A549 (cell line): ENCODE measurements around the gene EXOC6. TPM values are rescaled to one million over a fixed set of nuclear protein-coding genes. Genes with fewer than 3 reads are reported as not detected.
"Not testable (repeated sequence)": the region's sequence is repeated elsewhere in the genome, so short reads cannot be mapped to it uniquely, and the experiment has no call there.

ENCODE experiments used
- ATAC-seq, 2 experiments: fragments of 200-7000 bp in 1 of 2; fragments of >200 bp in 1 of 2; cut with Nextera tagmentation in 1 of 2; cut with Tn5 transposase in 1 of 2; 3 replicates each; pipeline versions ENCODE4 v1.8.0 to v1.9.1; 2018 to 2020; ENCODE audit warnings: mild to moderate bottlenecking in 1 of 2, moderate library complexity in 1 of 2
- CTCF ChIA-PET: fragments of 300-600 bp; sonication (Branson Sonifier 250); formaldehyde crosslinking; extraction: SDS; loops from one replicate; lab custom pipeline; 2021; ENCODE audit warnings: antibody characterized with exemption, inconsistent platforms; lab: Yijun Ruan, JAX
- POLR2A ChIA-PET: fragments of 350-600 bp; formaldehyde crosslinking; extraction: SDS; loops from one replicate; lab custom pipeline; 2021; ENCODE audit warnings: antibody characterized with exemption, inconsistent platforms; lab: Yijun Ruan, JAX
- DNase-seq, 2 experiments: peaks; one replicate each; pipeline versions ENCODE4 v3.0.0 to v3.0.0-alpha.2; 2011 to 2016; ENCODE audit warnings: low read depth in 1 of 2, low spot score in 1 of 2
- FAIRE-seq: peaks from 2 replicates; lab custom pipeline; 2011; peaks lifted over from hg19 to GRCh38; lab: Jason Lieb, UNC
- H3K27ac ChIP-seq, 2 experiments: fragments of >200 bp; sonication (Bioruptor Twin); formaldehyde crosslinking; 3 replicates each; pipeline ENCODE4 v1.5.1; 2016 to 2017
- H3K4me1 ChIP-seq: fragments of >200 bp; sonication (Bioruptor Twin); formaldehyde crosslinking; 3 replicates; pipeline ENCODE4 v1.6.1; 2016
- H3K4me2 ChIP-seq: fragments of >200 bp; sonication (Bioruptor Twin); formaldehyde crosslinking; 3 replicates; pipeline ENCODE4 v1.6.1; 2016
- H3K4me3 ChIP-seq: fragments of >200 bp; sonication (Bioruptor Twin); formaldehyde crosslinking; 3 replicates; pipeline ENCODE4 v1.5.1; 2016
- H3K9me3 ChIP-seq: fragments of >200 bp; sonication (Bioruptor Twin); formaldehyde crosslinking; 3 replicates; pipeline ENCODE4 v1.6.1; 2016
- BCL3 ChIP-seq: fragments of >200 bp; sonication (Bioruptor Twin); formaldehyde crosslinking; IDR thresholded peaks from 3 replicates; pipeline ENCODE4 v1.6.1; 2016
- BHLHE40 ChIP-seq: IDR thresholded peaks from 2 replicates; pipeline ENCODE4 v1.6.1; 2012; ENCODE audit warnings: low read depth, low read length, inconsistent platforms
- CBX2 ChIP-seq: fragments of 200-600 bp; sonication (generic); IDR thresholded peaks from 2 replicates; pipeline ENCODE4 v1.6.1; 2016; ENCODE audit warnings: low read depth, mild to moderate bottlenecking, borderline replicate concordance
- CTCF ChIP-seq: fragments of >200 bp; sonication (Bioruptor Twin); formaldehyde crosslinking; IDR thresholded peaks from 3 replicates; pipeline ENCODE4 v1.5.1; 2016
- ESRRA ChIP-seq: fragments of 150-350 bp; IDR thresholded peaks from 2 replicates; pipeline ENCODE4 v1.6.1; 2014; ENCODE audit warnings: mild to moderate bottlenecking, low read length, borderline replicate concordance
- FOSB ChIP-seq: fragments of 250-450 bp; sonication (Bioruptor Pico); IDR thresholded peaks from 2 replicates; pipeline ENCODE4 v1.5.0; 2020; ENCODE audit warnings: mild to moderate bottlenecking, moderate library complexity
- HES2 ChIP-seq: fragments of >200 bp; sonication (Bioruptor Twin); formaldehyde crosslinking; IDR thresholded peaks from 2 replicates; pipeline ENCODE4 v1.6.1; 2016
- HEYL ChIP-seq: fragments of 250-450 bp; sonication (Bioruptor Pico); IDR thresholded peaks from 2 replicates; pipeline ENCODE4 v1.8.0; 2021; ENCODE audit warnings: mild to moderate bottlenecking, moderate library complexity
- HMGXB4 ChIP-seq: fragments of 250-450 bp; sonication (Bioruptor Pico); IDR thresholded peaks from 2 replicates; pipeline ENCODE4 v1.5.0; 2021; ENCODE audit warnings: mild to moderate bottlenecking, moderate library complexity, borderline replicate concordance
- HOXA7 ChIP-seq: fragments of 250-450 bp; sonication (Bioruptor Pico); IDR thresholded peaks from 2 replicates; pipeline ENCODE4 v1.5.0; 2020; ENCODE audit warnings: mild to moderate bottlenecking, moderate library complexity
- HOXB5 ChIP-seq: fragments of 250-450 bp; sonication (Bioruptor Pico); IDR thresholded peaks from 2 replicates; pipeline ENCODE4 v1.5.0; 2020; ENCODE audit warnings: mild to moderate bottlenecking, moderate library complexity
- KDM1A ChIP-seq: fragments of 200-600 bp; sonication (generic); IDR thresholded peaks from 2 replicates; pipeline ENCODE4 v1.6.1; 2016; ENCODE audit warnings: low read depth, mild to moderate bottlenecking
- NPAS2 ChIP-seq: fragments of 250-450 bp; sonication (Bioruptor Pico); IDR thresholded peaks from 2 replicates; pipeline ENCODE4 v1.8.0; 2022; ENCODE audit warnings: mild to moderate bottlenecking, moderate library complexity, borderline replicate concordance
- NR3C1 ChIP-seq: fragments of >200 bp; sonication (Bioruptor Twin); formaldehyde crosslinking; IDR thresholded peaks from 3 replicates; pipeline ENCODE4 v1.6.1; 2017
- PHF8 ChIP-seq: fragments of 200-600 bp; sonication (generic); IDR thresholded peaks from 2 replicates; pipeline ENCODE4 v1.6.1; 2016; ENCODE audit warnings: low read depth, mild to moderate bottlenecking, antibody characterized with exemption, moderate library complexity, borderline replicate concordance
- RAD21 ChIP-seq, 2 experiments: fragments of >200 bp in 1 of 2; sonication (Bioruptor Twin) in 1 of 2; formaldehyde crosslinking in 1 of 2; IDR thresholded peaks in 1 of 2; conservative IDR thresholded peaks in 1 of 2; 2 replicates in 1 of 2; 3 replicates in 1 of 2; pipeline ENCODE4 v1.6.1; 2012 to 2018; ENCODE audit warnings: inconsistent platforms in 1 of 2
- RARB ChIP-seq: fragments of 250-450 bp; sonication (Bioruptor Pico); IDR thresholded peaks from 2 replicates; pipeline ENCODE4 v1.8.0; 2021; ENCODE audit warnings: mild to moderate bottlenecking, moderate library complexity
- RFX5 ChIP-seq: fragments of 450-650 bp; IDR thresholded peaks from 2 replicates; pipeline ENCODE4 v1.7.1; 2014; ENCODE audit warnings: antibody characterized with exemption, mild to moderate bottlenecking, moderate library complexity
- RNF2 ChIP-seq: fragments of 200-600 bp; sonication (generic); IDR thresholded peaks from 2 replicates; pipeline ENCODE4 v1.6.1; 2016; ENCODE audit warnings: low read depth, mild to moderate bottlenecking, antibody characterized with exemption, moderate library complexity, borderline replicate concordance
- SMC3 ChIP-seq: fragments of >200 bp; sonication (Bioruptor Twin); formaldehyde crosslinking; IDR thresholded peaks from 3 replicates; pipeline ENCODE4 v1.6.1; 2018; ENCODE audit warnings: inconsistent platforms
- SREBF2 ChIP-seq: fragments of 450-650 bp; IDR thresholded peaks from 2 replicates; pipeline ENCODE4 v1.6.1; 2014; ENCODE audit warnings: mild to moderate bottlenecking, moderate library complexity
- TFCP2L1 ChIP-seq: fragments of 250-450 bp; sonication (Bioruptor Pico); IDR thresholded peaks from 2 replicates; pipeline ENCODE4 v1.5.0; 2021; ENCODE audit warnings: mild to moderate bottlenecking
- TP53 ChIP-seq: fragments of 250-450 bp; sonication (Bioruptor Pico); IDR thresholded peaks from 2 replicates; pipeline ENCODE4 v1.5.0; 2021; ENCODE audit warnings: mild to moderate bottlenecking, moderate library complexity
- WGBS: methylation state at CpG from one replicate; pipeline ENCODE4 v1.1.6; 2017; ENCODE audit errors: missing lambda C conversion rate; 5-methylcytosine and 5-hydroxymethylcytosine counted together
- polyA plus RNA-seq, 4 experiments: library from polyadenylated mRNA; depleted of rRNA in 3 of 4; stranded (reverse); fragments of >200 nt; fragmentation: RNase III in 1 of 4; extraction: RNeasy Plus Mini Kit Qiagen cat#74134 plus additional on column Dnase treatment in 1 of 4; gene quantifications; 2 replicates in 3 of 4; 3 replicates in 1 of 4; pipeline ENCODE4 v1.2.3, GENCODE V29; 2011 to 2017

The EXOC6 gene
- polyA plus RNA-seq, 2 of the 4 experiments (the other 2 are of a cell fraction), result 16.8 to 48.5 TPM

- DNase-seq, FAIRE-seq, H3K9me3 ChIP-seq, H3K27ac ChIP-seq, ATAC-seq, POLR2A ChIA-PET, H3K4me1 ChIP-seq, H3K4me3 ChIP-seq, H3K4me2 ChIP-seq: not testable (repeated sequence)
- 0 out of 2 replicates have a peak, but pooled peaks have one; percentile 29 for TF ChIP-seq KDM1A
- CTCF ChIA-PET, result interaction anchor here (0.7 kb wide), 1 partner anchor 680 kb away, joined by 3 read pairs; no protein-coding TSS in a partner anchor
These were observed 104.3 kb downstream of the EXOC6 start for GRCh38 chr10:92952573-92952972.

GRCh38 chr10:92957223-92958010 is 109.1 kb downstream of the EXOC6 start:
- ChIA-PET CTCF (interaction anchor here (0.6 to 1.7 kb wide), 6 partner anchors 11 to 362 kb away, joined by 3 to 6 read pairs (median 3); no protein-coding TSS in a partner anchor), POLR2A (no interaction called here)
- Histone ChIP-seq H3K4me2 (no peak overlapping the region), H3K9me3 (no peaks in the 10 kb centered on the region), H3K27ac (no peak overlapping the region), H3K4me1 (no peaks in the 10 kb centered on the region), H3K4me3 (no peak overlapping the region)
- 82% methylated on average over 2 of the region's 2 CpGs for WGBS
- FAIRE-seq, result no peak
- DNase-seq, result no peak
- ATAC-seq, result no peak
- TF ChIP-seq RAD21 (conservative IDR thresholded peaks at IDR 0.05 in 1 of 2, IDR thresholded peaks at IDR 0.05 in 1 of 2), result no peak
- TF ChIP-seq HMGXB4, result no peak
- no peak for TF ChIP-seq HOXA7
- TF ChIP-seq HEYL, result no peak
- no peak for TF ChIP-seq TP53 (CRISPR knock-in tag)
- TF ChIP-seq SMC3, result no peak
- no peak for TF ChIP-seq BCL3
- TF ChIP-seq RFX5, result no peak
- TF ChIP-seq RARB (CRISPR knock-in tag), result no peak
- no peak for TF ChIP-seq TFCP2L1 (CRISPR knock-in tag)
- TF ChIP-seq KDM1A, result no peak
- TF ChIP-seq CBX2, result no peak
- TF ChIP-seq HES2, result no peak
- no peak for TF ChIP-seq CTCF
- no peak for TF ChIP-seq PHF8

- Histone ChIP-seq H3K9me3 (no peaks in the 10 kb centered on the region), H3K27ac (no peak overlapping the region), H3K4me1 (peaks cover 3% of the 10 kb centered on the region; the same call in 1 of the 3 replicates), H3K4me3 (no peak overlapping the region), H3K4me2 (no peak overlapping the region)
- FAIRE-seq, result no peak
- TF ChIP-seq ESRRA, result no peak
- TF ChIP-seq SREBF2, result no peak
- TF ChIP-seq FOSB (CRISPR knock-in tag), result no peak
- no peak for TF ChIP-seq HEYL
- TF ChIP-seq NPAS2 (CRISPR knock-in tag), result no peak
- no peak for TF ChIP-seq RNF2
- TF ChIP-seq NR3C1, result no peak
- no peak for TF ChIP-seq HOXB5 (CRISPR knock-in tag)
- TF ChIP-seq BHLHE40, result no peak
- POLR2A ChIA-PET, result no interaction called here
- no peak for ATAC-seq
- WGBS, result 88% methylated on average over 2 of the region's 2 CpGs
- CTCF ChIA-PET, result interaction anchor here (0.6 to 1.3 kb wide), 3 partner anchors 45 to 361 kb away, joined by 3 to 5 read pairs (median 4); no protein-coding TSS in a partner anchor
- no peak for DNase-seq
These were observed 113.3 kb downstream of the EXOC6 start for GRCh38 chr10:92961638-92962037.
